SK-MEL-5 (cell line): ENCODE results near the gene DCST2. TPM values are rescaled to one million over a fixed set of nuclear protein-coding genes. Genes with fewer than 3 reads are reported as not detected.

ENCODE experiments used
- DNase-seq: peaks from one replicate; pipeline ENCODE4 v3.0.0-alpha.2; 2016; ENCODE audit warnings: low read depth, low spot score
- in situ Hi-C: cut with HindIII; loops from 2 replicates; pipeline ENCODE4 v1.10.0; 2016; ENCODE audit warnings: low sequenced_read_pairs, high pct_unique_total_duplicates, low pct_unique_long_range_greater_than_20kb
- total RNA-seq: library from RNA; depleted of rRNA; stranded (reverse); fragments of >200 nt; shearing (Covaris generic); gene quantifications from 2 replicates; pipeline ENCODE4 v1.2.3, GENCODE V29; 2014

The DCST2 gene
- total RNA-seq, 1 experiment from 2014 or later: 0.18 TPM

DNA sequence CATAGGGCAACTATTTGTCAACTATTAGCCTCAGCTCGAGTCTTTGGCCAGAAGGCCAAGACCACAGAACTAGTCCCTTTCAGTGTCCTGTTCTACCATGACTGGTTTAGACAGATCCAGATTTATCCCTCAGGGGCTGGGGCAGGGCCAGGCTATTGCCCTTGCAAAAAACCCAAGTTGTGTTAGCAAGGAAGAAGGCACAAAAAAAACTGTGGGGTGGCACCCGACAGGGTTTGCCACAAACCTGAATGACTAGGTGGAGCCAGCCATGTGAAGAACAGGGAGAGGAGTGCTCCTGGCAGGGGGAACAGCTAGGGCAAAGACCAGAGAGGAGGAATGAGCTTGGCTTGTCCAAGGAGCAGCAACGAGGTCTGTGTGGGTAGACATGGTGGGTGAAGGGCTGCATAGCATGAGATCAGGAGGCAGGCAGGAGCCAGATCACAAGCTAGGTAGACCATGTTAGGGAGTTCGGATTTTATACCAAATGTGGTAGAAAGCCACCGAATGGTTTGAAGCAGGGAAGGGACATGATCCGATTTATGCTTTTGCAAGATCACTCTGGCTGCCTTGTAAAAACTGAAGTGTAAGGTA, 4.4 kb upstream of the DCST2 start:
- in situ Hi-C loops: no loop called here
- DNase-seq: no peak

DNA sequence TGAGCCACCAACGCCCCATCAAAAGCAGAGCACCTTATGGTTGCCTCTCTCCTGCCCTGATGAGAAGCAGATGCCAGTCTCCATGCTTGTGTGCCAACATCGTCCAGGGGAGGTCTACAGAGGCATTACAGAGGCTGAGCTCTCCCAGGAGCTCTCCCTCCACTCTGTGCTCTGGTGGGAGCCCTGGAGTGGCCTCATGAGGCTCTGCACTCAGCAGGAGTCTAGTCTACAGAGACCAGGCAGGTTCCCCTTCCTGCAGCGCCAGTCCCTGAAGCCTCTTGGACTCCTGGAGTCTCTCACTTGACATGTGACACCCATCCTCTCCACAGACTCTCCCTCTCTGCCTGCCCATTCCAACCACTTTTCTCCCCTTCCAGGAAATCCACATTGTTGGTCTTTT, 3.5 kb upstream of the DCST2 start:
- in situ Hi-C loops: no loop called here
- DNase-seq: no peak

DNA sequence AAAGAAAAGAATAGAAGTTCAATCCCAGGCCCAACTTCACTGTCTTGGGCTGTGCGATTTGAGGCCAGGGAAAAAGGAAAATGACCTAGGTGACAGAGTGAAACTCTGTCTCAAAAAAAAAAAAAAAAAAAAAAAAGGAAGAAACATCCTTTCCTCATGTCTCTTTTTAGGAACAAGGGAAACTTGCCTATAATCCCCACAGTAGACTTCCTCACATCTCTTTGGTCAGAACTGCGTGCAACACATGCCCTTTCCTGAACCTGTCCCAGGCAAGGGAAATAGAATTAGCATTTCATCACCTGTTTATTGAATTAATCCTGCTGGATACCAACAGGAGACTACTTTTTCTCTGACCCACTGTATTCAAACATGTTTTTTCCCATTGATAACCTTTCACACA, 2.4 kb upstream of the DCST2 start:
- in situ Hi-C loops: no loop called here
- no peak for DNase-seq

DNA sequence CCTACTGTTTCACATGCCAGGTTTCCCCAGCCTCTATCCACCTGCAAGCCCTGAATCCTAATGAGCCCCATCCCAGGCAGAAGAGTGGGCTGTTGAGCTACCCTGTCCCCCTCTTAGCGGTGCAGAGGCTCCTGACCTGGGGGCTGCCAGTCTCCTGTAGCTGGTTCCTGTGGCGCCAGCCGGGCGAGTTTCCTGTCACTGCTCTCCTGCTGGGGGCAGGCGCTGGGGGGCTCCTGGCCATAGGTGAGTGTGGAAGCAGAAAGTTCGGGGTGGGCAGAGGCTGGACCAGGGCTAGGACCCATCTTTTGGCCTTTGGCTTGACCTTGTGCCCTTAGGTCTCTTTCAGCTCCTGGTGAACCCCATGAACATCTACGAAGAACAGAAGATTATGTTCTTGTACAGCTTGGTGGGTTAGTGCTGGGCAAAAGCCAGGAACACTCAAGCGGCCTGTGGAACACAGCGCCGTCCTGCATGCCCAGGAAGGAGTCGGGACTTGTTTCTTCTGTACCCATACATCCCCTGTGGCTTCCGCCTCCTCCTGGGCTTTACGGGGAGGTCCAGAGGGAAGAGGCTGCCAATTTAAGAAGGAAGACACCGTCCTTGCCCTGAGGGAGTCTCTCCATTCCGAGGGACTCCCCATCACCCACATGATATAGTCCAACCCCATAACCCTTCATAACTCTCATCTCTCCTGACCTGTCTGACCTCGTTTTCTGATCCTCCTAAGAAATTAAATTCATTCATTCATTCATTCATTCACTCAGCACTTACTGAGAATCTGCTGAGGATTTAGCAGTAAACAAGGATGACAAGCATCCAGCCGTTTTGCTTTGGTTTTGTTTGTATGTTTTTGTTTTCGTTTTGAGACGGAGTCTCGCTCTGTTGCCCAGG, 982 bp upstream of the DCST2 start:
- no peak for DNase-seq
- in situ Hi-C loops: no loop called here

DNA sequence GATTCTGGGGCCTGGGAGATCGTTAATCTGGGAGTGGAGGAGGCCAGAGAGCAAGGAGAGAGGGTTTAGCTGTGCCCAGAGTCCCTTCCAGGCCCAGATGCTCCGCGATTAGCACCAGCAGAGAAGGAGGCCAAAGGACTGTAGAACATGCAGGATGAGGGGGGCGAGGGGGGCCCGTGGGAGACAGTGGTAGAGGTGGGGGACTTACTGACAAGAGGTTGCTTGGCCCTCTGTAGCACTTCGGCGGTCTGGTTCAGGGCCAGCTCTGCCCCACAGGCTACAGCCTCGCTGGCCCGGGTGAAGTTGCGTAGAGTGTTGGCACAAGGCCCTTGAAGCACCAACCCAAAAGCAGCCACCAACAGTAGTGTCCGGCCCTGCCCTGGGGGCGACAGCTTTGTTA, 695 bp downstream of the DCST2 start:
- in situ Hi-C loops: no loop called here

DNA sequence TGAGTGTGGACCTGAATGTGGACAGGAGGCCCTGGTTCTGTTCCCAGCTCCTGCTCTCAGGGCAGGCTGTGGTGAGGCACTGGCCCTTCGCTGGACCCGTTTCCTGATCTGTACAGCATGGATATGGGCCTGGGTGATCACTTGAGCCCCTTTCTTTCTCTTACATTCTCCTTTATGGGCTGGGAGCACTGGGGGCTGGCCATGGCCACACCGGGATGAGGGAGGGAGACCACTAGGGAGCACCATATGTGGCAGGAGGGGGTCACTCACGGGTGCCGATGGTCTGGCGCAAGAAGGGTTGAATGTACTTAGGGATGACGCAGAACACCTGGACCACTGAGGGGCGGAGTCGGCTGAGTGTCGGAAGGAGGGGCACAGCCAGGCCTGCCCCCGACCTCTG, 2.7 kb downstream of the DCST2 start:
- no peak for DNase-seq
- in situ Hi-C loops: no loop called here

More for the DNA sequence above, 695 bp downstream of the DCST2 start:
- no peak for DNase-seq

DNA sequence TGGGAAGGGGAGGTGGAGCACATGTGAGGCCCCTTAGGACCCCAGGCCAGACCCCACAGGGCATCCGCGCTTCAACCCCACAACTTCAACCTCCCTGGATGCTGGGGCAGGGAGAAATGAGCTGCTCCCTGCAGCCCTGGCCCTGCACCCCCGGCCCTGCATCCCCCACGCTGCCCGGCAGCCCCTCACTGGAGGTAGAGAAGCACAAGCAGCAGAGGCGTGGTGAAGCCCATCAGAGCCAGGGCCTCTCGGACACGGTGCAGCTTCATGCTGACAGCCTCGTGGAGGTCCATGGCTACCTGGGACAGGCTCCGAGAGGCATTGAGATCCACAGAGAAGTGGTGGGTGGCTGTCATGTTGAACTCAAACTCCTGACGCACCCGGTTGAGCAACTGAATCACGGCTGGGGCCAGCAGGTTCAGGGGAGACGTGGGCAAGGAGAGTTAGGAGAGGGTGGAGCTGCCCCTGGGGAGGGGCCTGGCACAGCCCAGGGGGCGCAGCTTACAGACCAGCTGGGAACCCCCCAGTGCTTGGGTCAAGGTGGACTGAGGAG, 3.3 kb downstream of the DCST2 start:
- in situ Hi-C loops: no loop called here
- DNase-seq: no peak

DNA sequence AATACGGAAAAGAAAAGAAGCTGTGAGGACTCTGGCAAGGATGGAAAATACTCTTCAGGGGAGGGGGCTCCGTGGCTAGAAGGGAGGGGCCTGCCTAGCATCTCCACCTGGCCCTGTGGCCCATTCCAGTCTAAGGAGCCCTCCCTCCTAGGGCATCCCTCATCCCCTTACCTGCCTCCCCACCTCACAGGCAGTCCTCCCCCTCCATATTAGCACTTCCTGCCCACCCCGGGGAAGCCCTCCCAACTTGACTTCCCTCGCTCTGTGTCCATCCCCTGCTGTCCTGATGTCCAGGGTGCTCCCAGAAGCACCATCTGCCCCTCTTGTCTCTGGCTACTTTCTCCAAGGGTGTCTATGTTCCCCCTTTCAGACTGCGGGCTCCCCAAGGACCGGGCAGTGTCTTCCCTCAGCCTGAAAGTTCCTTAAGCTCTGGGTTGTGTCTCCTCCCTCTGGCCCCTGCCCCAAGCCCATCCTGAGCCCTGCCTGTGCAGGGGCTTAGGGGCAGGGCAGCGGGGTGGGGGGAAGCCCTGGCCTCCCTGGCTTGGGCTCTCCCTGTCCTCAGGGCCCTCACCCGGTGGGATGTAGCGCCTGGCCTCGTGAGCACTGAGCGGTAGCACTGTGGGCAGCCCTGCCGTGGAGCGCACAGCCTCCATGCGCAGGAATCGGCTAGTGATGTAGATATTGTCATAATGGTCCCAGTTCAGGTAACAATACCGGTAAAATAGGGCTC, 3.9 kb downstream of the DCST2 start:
- in situ Hi-C loops: no loop called here

DNA sequence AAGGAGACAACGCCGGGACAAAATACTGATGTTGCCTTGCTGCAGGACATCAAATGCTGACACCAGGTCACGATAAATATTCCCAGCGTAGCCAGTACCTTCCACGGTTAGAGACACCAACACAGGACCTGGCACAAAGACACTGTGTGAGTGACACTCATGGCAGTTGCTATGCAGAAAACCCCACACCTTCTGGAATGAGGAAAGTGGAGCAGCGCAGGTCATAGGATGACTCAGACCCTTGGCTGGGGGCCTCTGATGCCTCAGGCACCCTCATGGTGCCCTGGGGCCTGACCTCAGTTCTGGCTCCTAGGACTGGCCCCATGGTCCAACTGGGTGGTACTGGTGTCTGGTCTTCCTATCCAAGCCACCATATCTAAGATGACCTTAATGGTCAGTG, 7.0 kb downstream of the DCST2 start:
- in situ Hi-C loops: no loop called here
- no peak for DNase-seq

More for the DNA sequence above, 3.9 kb downstream of the DCST2 start:
- DNase-seq: no peak

DNA sequence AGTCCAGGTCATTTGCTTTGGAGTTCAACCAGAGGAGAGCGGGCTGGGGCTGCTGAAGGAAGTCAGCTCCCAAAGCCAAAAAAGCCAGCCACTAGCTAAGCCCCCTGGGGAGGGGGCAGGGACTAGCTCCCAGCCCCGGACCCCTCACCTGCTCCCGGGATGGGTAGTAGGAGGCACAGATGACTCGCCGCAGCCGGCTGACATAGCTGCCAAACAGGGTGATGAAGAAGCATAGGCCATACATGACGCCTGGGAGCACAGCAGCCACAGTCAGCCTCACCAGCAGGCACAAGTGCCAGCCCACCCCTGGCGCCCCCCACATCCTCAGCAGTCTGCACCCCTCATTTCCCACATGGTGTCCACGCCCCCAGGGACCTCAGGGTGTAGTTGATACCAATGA, 7.4 kb downstream of the DCST2 start:
- in situ Hi-C loops: no loop called here
- no peak for DNase-seq

DNA sequence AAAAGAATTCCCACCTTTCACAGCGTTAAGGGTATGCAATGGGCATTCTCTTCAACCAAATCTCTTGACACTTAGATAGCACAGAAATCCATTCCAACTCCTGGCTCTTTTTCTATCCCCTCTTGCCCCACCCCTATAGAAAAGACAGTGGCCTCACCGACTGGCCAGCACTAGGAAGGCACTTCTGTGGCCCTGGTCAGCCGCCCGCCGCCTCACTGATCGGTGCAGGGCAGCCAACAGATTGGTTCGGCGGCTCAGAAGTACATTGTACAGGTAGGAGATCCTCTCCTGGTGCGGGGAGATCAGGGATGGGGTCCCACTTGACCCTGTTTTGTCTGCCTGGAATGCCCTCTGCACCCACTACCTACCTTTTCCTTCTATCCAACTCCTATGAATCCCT, 9.3 kb downstream of the DCST2 start:
- in situ Hi-C loops: no loop called here
- no peak for DNase-seq

DNA sequence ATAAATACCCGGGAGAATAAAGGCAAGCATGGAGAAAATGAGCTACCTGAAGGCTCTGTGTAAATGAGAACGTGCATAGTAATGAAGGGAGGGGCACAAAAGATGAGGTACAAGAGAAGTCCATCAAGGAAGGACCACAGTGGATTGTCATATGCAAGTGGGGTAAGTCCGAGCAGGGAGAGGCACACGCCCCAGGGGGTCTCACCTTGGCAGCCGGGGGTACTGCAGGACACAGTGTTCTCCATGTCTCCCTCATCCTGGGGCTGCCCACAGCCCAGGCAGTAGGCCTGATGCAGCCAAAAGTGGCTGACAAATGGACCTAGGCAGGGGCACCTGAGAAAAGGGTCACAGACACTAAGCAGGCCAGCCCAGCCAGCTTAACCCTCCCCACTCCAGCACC, 10.0 kb downstream of the DCST2 start:
- DNase-seq: no peak
- in situ Hi-C loops: no loop called here

DNA sequence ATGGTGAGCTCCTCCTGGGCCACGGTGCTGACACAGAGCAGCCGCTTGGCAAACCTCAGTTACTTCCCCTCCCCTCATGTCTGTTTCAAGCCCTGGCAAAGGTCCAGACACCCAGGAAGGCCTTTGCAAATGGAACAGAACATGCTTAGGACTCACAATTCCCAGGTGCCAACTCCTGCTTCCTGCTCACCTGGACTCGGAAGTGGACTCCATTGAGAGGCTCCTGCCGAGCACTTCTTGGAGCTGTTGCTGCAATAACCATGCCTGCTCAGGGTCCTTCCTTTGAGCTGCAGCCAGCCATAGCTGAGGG, 10.7 kb downstream of the DCST2 start:
- no peak for DNase-seq
- in situ Hi-C loops: no loop called here

DNA sequence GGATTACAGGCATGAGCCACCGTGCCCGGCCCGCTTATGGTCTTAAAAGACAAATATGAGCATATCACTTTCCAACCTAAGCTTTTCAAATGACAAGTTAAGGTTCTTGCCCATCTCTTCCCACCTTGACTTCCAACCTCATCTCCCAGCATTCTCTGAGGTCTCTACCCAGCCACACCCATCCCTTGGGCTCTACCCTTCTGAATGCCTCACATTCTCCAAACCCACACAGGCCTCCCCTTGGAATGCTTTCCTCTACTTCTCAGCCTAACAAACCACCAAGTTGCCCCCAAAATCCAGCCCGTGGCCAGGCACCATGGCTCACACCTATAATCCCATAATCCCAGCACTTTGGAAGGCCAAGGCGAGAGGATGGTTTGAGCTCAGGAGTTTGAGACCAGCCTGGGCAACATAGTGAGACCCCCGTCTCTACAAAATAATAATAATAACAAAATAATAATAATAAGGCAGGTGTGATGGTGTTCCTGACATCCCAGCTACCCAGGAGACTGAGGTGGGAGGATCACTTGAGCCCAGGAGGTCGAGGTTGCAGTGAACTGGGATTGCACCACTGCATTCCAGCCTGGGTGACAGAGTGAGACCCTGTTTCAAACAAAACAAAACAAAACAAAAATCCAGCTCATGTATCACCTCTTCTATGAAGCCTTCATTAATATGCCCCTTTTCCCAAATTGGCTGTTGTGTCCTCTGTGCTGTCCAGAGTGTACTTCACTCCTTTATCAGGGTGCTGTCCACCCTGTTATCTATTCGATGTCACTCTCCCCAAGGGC, 11.2 kb downstream of the DCST2 start:
- no peak for DNase-seq
- in situ Hi-C loops: no loop called here

DNA sequence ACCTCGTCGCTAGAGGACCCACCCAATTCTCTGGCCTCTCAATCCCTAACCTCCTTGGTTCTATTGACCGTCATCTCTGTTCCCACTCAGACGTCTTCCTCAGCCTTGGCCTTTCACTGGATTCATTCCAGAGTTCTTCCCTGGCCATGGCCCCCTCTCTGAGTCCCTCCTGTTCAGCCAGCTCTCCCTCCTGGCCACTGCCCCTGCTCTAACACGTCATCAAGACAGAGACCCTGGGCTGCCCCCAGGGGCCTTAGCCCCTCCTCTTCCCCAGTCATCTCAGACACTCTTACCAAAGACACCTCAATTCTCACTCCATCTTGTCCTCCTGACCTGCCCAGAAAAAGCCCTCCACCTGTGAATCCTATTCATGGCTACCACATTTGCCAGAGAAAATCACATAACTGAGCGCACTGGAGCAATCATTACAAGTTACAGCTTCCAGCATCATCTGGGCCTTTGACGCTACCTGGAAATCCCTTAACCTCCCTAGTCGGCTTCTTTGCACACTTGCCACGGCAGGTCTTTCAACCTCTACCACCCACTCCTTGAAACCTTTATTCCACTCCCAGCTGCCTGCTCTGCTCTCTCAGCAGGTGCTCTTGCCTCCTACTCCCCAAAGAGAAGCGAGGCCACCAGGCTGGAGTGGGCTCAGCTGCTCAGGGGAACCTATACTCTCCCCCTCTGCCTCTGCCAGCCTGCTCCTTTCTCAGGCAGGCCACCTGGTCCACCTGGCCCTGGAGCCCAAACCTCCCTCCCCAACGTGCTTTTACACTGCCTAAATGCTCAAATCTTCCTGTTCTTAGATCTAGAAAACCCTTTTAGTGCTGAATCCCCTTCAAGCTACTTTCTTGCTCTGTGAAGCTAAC, 14.0 kb downstream of the DCST2 start:
- no peak for DNase-seq
- in situ Hi-C loops: no loop called here

DNA sequence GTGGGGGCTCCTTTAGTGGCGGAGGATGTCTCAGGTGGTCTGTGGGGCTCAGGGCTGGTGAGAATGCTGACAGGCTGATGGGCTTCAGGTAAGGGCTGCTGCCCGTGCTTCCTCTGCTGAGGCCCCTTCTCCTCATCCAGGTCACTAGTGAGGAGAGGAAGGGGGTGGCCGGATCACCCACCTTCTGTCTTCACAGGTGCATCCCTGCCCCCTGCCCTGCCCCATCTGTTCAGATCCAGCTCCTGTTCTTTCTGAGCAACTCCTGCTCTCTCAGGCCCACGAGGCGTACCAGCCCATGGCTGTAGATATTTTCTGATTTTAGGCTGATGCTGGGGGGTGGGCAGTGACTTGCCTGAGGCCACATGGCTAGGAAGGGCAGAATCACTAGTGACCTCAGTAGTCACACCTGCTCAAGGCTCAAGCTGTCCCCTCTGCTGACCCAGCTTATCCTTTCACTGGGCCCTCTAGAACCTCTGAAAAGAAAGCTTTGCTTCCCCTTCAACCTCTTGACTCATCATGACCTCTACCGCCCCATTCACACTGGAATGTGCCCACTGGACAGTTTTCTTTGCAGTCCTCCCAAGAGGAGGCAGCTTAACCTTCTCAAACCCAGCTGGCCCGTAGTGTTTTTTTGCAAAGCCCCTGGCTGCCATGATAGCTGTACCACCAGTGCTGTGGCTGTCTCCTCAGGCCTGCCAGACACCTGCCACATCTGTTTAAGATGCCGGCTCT, 14.8 kb downstream of the DCST2 start:
- in situ Hi-C loops: no loop called here
- DNase-seq: no peak
